H9 (cell line): ENCODE measurements around the gene SORBS1. TPM values are rescaled to one million over a fixed set of nuclear protein-coding genes. Genes with fewer than 3 reads are reported as not detected.

Source experiments
- DNase-seq: peaks from one replicate; pipeline ENCODE4 v3.0.0-alpha.2; 2017
- H2AFZ ChIP-seq: one replicate; pipeline ENCODE4 v1.6.1; 2013; ENCODE audit warnings: mild to moderate bottlenecking, low read length, control low read depth, moderate library complexity
- H2AK5ac ChIP-seq: 2 replicates; pipeline ENCODE4 v1.6.1; 2013; ENCODE audit warnings: low read length, control low read depth, mixed read lengths; ENCODE audit not compliant: insufficient read length
- H2BK120ac ChIP-seq: one replicate; pipeline ENCODE4 v1.6.1; 2013; ENCODE audit warnings: low read depth, mild to moderate bottlenecking, low read length, control low read depth, inconsistent platforms; ENCODE audit not compliant: poor library complexity, severe bottlenecking
- H2BK12ac ChIP-seq: 2 replicates; pipeline ENCODE4 v1.6.1; 2013; ENCODE audit warnings: low read length, control low read depth, mixed read lengths, low read depth; ENCODE audit not compliant: insufficient read length
- H2BK15ac ChIP-seq: 2 replicates; pipeline ENCODE4 v1.6.1; 2013; ENCODE audit warnings: low read depth, low read length, control low read depth
- H2BK20ac ChIP-seq: one replicate; pipeline ENCODE4 v1.6.1; 2013; ENCODE audit warnings: low read depth, mild to moderate bottlenecking, low read length, control low read depth, inconsistent platforms; ENCODE audit not compliant: poor library complexity, severe bottlenecking
- H2BK5ac ChIP-seq: 2 replicates; pipeline ENCODE4 v1.6.1; 2013; ENCODE audit warnings: low read length, control low read depth, mixed read lengths; ENCODE audit not compliant: insufficient read length
- H3K14ac ChIP-seq: 2 replicates; pipeline ENCODE4 v1.6.1; 2013; ENCODE audit warnings: low read length, control low read depth; ENCODE audit not compliant: insufficient read depth
- H3K18ac ChIP-seq: 2 replicates; pipeline ENCODE4 v1.6.1; 2013; ENCODE audit warnings: low read depth, mild to moderate bottlenecking, mixed read lengths, low read length, control low read depth; ENCODE audit not compliant: insufficient read length
- H3K23ac ChIP-seq: 2 replicates; pipeline ENCODE4 v1.6.1; 2013; ENCODE audit warnings: low read length, control low read depth, mixed read lengths, low read depth; ENCODE audit not compliant: insufficient read length
- H3K23me2 ChIP-seq: 2 replicates; pipeline ENCODE4 v1.6.1; 2013; ENCODE audit warnings: low read depth, mild to moderate bottlenecking, mixed read lengths, low read length, control low read depth; ENCODE audit not compliant: insufficient read length, poor library complexity, severe bottlenecking
- H3K27ac ChIP-seq: 2 replicates; pipeline ENCODE4 v1.5.1; 2013; ENCODE audit warnings: low read length, control low read depth, mixed read lengths, low read depth; ENCODE audit not compliant: insufficient read length
- H3K27me3 ChIP-seq: 2 replicates; pipeline ENCODE4 v1.6.1; 2013; ENCODE audit warnings: low read length, control low read depth, inconsistent platforms; ENCODE audit not compliant: insufficient read depth
- H3K4ac ChIP-seq: 2 replicates; pipeline ENCODE4 v1.6.1; 2013; ENCODE audit warnings: low read depth, mild to moderate bottlenecking, control low read depth, inconsistent platforms, low read length, moderate library complexity
- H3K4me1 ChIP-seq: 2 replicates; pipeline ENCODE4 v1.6.1; 2013; ENCODE audit warnings: low read length, control low read depth, inconsistent platforms; ENCODE audit not compliant: insufficient read depth
- H3K4me2 ChIP-seq: 2 replicates; pipeline ENCODE4 v1.6.1; 2013; ENCODE audit warnings: low read length, control low read depth, mixed read lengths; ENCODE audit not compliant: insufficient read length, insufficient read depth
- H3K56ac ChIP-seq: 2 replicates; pipeline ENCODE4 v1.6.1; 2013; ENCODE audit warnings: low read depth, mild to moderate bottlenecking, mixed read lengths, low read length, control low read depth; ENCODE audit not compliant: insufficient read length
- H3K79me1 ChIP-seq: 2 replicates; pipeline ENCODE4 v1.6.1; 2013; ENCODE audit warnings: low read depth, mild to moderate bottlenecking, moderate library complexity, low read length, control low read depth, inconsistent platforms; ENCODE audit not compliant: insufficient read depth, poor library complexity, severe bottlenecking
- H3K79me2 ChIP-seq: 2 replicates; pipeline ENCODE4 v1.6.1; 2013; ENCODE audit warnings: low read length, control low read depth, inconsistent platforms; ENCODE audit not compliant: insufficient read depth
- H3K9ac ChIP-seq: 2 replicates; pipeline ENCODE4 v1.6.1; 2013; ENCODE audit warnings: low read length, control low read depth, mixed read lengths; ENCODE audit not compliant: insufficient read length; ENCODE audit errors: extremely low read depth
- H3K9me3 ChIP-seq: one replicate; pipeline ENCODE4 v1.6.1; 2013; ENCODE audit warnings: low read depth, low read length, inconsistent platforms; ENCODE audit not compliant: control insufficient read depth
- H3T11ph ChIP-seq: one replicate; pipeline ENCODE4 v1.6.1; 2013; ENCODE audit warnings: mild to moderate bottlenecking, low read length, control low read depth, inconsistent platforms
- H4K20me1 ChIP-seq: one replicate; pipeline ENCODE4 v1.6.1; 2013; ENCODE audit not compliant: control insufficient read depth, insufficient read length, insufficient read depth
- H4K5ac ChIP-seq: 2 replicates; pipeline ENCODE4 v1.6.1; 2013; ENCODE audit warnings: low read depth, mild to moderate bottlenecking, mixed read lengths, low read length, control low read depth; ENCODE audit not compliant: insufficient read length
- H4K8ac ChIP-seq: replicated peaks from 2 replicates; pipeline ENCODE4 v1.6.1; 2013; ENCODE audit warnings: low read length, control low read depth, mixed read lengths, low read depth; ENCODE audit not compliant: insufficient read length
- H4K91ac ChIP-seq: 2 replicates; pipeline ENCODE4 v1.6.1; 2013; ENCODE audit warnings: low read depth, mild to moderate bottlenecking, moderate library complexity, mixed read lengths, low read length, control low read depth; ENCODE audit not compliant: insufficient read length
- H3K27ac Mint-ChIP-seq, 3 experiments: 2 replicates in 2 of 3; 3 replicates in 1 of 3; pipeline ENCODE4 v1.8.0; 2020 to 2021; ENCODE audit warnings: mixed read lengths in 3 of 3, mild to moderate bottlenecking in 1 of 3, moderate library complexity in 1 of 3
- H3K27me3 Mint-ChIP-seq: 2 replicates; pipeline ENCODE4 v1.8.0; 2021; ENCODE audit warnings: low read depth, mild to moderate bottlenecking, moderate library complexity, mixed read lengths
- H3K36me3 Mint-ChIP-seq, 3 experiments: 2 replicates in 2 of 3; 3 replicates in 1 of 3; pipeline ENCODE4 v1.8.0; 2020 to 2021; ENCODE audit warnings: low read depth in 3 of 3, mixed read lengths in 3 of 3; ENCODE audit not compliant: insufficient read depth in 1 of 3
- H3K4me1 Mint-ChIP-seq, 2 experiments: 2 replicates each; pipeline ENCODE4 v1.8.0; 2020; ENCODE audit warnings: mixed read lengths in 2 of 2
- H3K4me3 Mint-ChIP-seq, 2 experiments: 2 replicates in 1 of 2; 3 replicates in 1 of 2; pipeline ENCODE4 v1.8.0; 2020 to 2021; ENCODE audit warnings: mild to moderate bottlenecking in 2 of 2, mixed read lengths in 2 of 2, moderate library complexity in 1 of 2
- H3K9me3 Mint-ChIP-seq, 2 experiments: 2 replicates in 1 of 2; 3 replicates in 1 of 2; pipeline ENCODE4 v1.8.0; 2020; ENCODE audit warnings: mild to moderate bottlenecking in 2 of 2, mixed read lengths in 2 of 2, moderate library complexity in 1 of 2
- CTCF ChIP-seq: fragments of 200-600 bp; sonication (generic); conservative IDR thresholded peaks from 3 replicates; pipeline ENCODE4 v1.8.0; 2021; ENCODE audit warnings: antibody characterized with exemption, mild to moderate bottlenecking
- WGBS: extraction: QIAGEN DNeasy Blood & Tissue Kit; methylation state at CpG from one replicate; pipeline ENCODE4 v1.1.7; 2013; ENCODE audit warnings: missing lambda C conversion rate, low lambda C conversion rate, mixed read lengths; ENCODE audit not compliant: insufficient read length; ENCODE audit errors: extremely low coverage; 5-methylcytosine and 5-hydroxymethylcytosine counted together
- total RNA-seq: library from RNA; stranded (reverse); gene quantifications from 2 replicates; pipeline ENCODE4 v1.2.1, GENCODE V29; 2021

The SORBS1 gene
- total RNA-seq, 1 experiment from 2014 or later = 24.3 TPM

GRCh38 chr10:95476469-95477174, 84.5 kb downstream of the SORBS1 start:
- Histone ChIP-seq H3T11ph (peak overlapping the region; percentile 22), H3K9me3 (no peaks in the 10 kb centered on the region), H4K91ac (no peak overlapping the region), H2BK120ac (no peak overlapping the region), H2AK5ac (no peak overlapping the region), H2BK20ac (no peak overlapping the region), H2BK12ac (no peak overlapping the region), H2AFZ (no peak overlapping the region), H3K79me2 (peaks cover 2% of the 10 kb centered on the region; the same call in 1 of the 2 replicates), H3K56ac (no peak overlapping the region), H3K79me1 (no peaks in the 10 kb centered on the region), H3K27ac (peak overlapping the region; percentile 67), H4K5ac (no peak overlapping the region), H3K23ac (no peak overlapping the region), H3K4me2 (no peak overlapping the region), H3K14ac (peak overlapping the region; percentile 39; the same call in 1 of the 2 replicates), H3K27me3 (no peaks in the 10 kb centered on the region), H2BK5ac (no peak overlapping the region), H3K23me2 (no peaks in the 10 kb centered on the region), H2BK15ac (no peak overlapping the region), H3K18ac (peak overlapping the region; percentile 13), H3K9ac (no peak overlapping the region), H3K4me1 (peaks cover 21% of the 10 kb centered on the region; the same call in 1 of the 2 replicates), H4K8ac (no peak overlapping the region), H3K4ac (no peak overlapping the region), H4K20me1 (no peaks in the 10 kb centered on the region)
- no peak for DNase-seq
- H3K36me3 Mint-ChIP-seq = peaks cover 0 to 2% (median 0%) of the 10 kb centered on the region in 3 experiments; a peak in 1 of 7 replicates
- TF ChIP-seq CTCF = no peak
- no CpG with 5 or more reads among the region's 5 CpGs for WGBS
- H3K4me1 Mint-ChIP-seq = peaks cover 63 to 73% of the 10 kb centered on the region in 2 experiments
- no peaks in the 10 kb centered on the region for H3K9me3 Mint-ChIP-seq
- H3K27ac Mint-ChIP-seq = peak overlapping the region; percentile 76 to 98 (median 97)
- H3K4me3 Mint-ChIP-seq = peak overlapping the region in 1 of 2 experiments; percentile 24; a peak in 2 of 5 replicates
- H3K27me3 Mint-ChIP-seq = no peaks in the 10 kb centered on the region
